Fibroblast of gingiva (primary cell): ENCODE results near the gene MAP4K4.

Experiments
- DNase-seq: peaks from one replicate; pipeline ENCODE4 v3.0.0-alpha.2; 2011; ENCODE audit warnings: low read depth

Gene MAP4K4

GRCh38 chr2:101815739-101816391 is 118.4 kb downstream of the MAP4K4 start:
- DNase-seq: peak; percentile 52

DNA sequence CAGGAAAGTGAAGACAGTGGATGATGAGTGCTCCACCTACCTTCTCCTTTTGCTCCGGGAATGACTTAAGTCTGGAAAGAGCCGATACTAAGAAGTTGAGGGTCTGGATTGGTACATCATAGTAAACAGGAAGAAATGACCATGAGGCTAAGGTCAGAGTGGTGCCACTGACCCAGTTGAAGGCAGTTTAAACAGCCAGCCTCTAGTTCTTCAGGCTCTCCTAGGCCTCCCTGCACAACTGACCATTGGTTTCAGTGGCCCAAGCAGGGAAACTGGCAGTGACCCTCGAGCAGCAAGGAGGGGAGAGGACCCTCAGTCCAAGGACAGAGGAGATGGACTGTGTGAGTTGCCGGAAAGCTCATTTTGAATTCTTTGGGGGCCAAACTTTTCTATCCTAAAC is 119.1 kb downstream of the MAP4K4 start:
- no peak for DNase-seq

- DNase-seq: no peak
Measured at GRCh38 chr2:101817481-101817880, 120.0 kb downstream of the MAP4K4 start.

- peak; percentile 65 for DNase-seq
Measured at GRCh38 chr2:101818531-101819451, 121.3 kb downstream of the MAP4K4 start.

DNA sequence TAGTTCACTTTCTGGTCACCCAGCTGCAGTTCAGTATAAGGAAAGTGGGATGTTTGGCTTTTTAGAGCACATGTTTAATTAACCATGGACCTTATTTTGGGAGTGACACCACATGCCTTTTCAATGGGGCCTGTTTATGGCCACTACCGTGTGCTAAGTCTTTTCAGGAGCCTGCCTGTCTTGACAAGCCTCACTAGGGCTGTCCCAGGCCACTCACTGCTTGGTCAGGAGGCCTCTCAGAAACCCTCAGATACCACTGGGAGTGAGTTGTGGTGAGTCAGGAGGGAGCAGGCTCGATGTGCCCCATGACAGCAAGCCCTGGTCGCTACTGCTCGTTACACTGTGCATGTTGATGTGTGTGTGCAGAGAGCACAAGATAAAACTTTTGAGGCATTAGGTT is 123.0 kb downstream of the MAP4K4 start:
- peak; percentile 22 for DNase-seq

- no peak for DNase-seq
Measured at GRCh38 chr2:101821059-101821805, 123.7 kb downstream of the MAP4K4 start.

- DNase-seq: no peak
Measured at GRCh38 chr2:101821828-101822458, 124.4 kb downstream of the MAP4K4 start.

DNA sequence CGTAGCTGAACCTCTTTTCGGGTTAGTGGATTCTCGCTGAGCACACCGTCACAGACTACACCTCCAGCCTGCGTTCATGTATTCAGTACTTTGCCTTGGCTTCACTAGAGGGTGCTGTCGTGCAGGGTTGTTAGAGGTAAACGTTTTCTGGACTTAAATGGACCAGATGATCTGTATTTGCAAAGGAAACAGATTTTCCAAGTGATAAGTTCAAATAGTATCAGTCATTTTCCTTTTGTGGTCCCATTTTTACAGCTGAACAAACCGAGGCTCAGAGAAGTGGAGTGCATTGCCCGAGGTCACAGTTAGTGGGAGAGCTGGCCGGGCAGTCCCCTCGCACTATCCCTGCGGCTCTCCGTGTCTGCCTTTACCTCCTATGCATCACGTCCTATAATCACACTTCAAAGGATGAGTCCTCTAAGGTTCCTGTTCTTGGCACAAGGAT is 125.9 kb downstream of the MAP4K4 start:
- DNase-seq: peak; percentile 62

DNA sequence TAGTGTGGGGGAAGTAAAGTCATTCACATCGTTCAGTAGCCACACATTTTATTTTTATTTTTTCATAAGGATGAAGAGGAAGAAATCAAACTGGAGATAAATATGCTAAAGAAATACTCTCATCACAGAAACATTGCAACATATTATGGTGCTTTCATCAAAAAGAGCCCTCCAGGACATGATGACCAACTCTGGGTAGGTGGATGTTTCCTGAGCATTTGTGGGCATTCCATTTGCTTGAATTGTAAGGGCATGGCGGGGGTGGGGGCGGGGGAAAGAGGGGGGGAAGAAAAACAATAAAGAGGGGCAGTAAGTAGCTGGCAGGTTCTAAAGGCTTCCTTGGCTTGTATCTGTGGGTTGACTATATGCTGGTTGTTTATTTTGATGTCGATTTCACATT is 126.4 kb downstream of the MAP4K4 start:
- peak; percentile 41 for DNase-seq

GRCh38 chr2:101826716-101827115 is 129.2 kb downstream of the MAP4K4 start:
- no peak for DNase-seq

DNA sequence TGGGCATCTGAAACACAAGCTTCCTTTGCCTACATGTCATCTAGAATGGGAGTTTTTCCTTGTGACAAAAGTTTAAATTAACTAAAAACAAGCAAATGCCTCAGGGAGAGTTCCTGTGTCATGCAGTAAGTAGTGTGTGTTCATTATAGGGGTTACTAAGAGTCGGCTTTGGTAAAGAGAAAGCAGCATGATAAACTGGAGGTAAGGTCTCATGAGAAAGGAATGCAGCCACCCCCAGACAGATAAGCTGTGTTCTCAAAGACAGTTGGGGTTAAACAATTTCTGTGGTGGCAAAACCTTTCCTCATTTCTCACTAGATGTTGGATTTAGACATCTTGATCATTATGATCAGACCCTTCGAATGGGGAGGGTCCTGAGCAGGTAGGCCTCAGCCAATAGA is 129.7 kb downstream of the MAP4K4 start:
- no peak for DNase-seq

DNA sequence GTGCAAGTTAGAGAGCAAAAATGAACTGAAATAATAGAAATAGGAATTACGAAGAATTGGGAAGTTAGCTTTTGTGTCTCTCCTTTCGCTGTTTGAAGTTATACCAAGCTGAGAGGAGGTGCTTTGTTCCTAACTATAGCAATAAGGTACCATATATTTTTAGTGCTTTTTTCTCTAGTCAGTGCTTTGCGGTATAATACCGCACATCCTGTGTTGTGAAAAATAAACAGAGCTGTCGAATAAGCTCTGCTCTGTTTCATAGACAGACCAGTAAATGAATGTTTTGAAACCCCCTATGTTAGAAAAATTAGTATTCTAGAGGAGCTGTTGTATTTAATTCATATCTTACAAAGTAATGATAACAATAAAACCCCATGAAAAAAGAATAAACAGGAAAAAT is 130.8 kb downstream of the MAP4K4 start:
- DNase-seq: no peak

DNA sequence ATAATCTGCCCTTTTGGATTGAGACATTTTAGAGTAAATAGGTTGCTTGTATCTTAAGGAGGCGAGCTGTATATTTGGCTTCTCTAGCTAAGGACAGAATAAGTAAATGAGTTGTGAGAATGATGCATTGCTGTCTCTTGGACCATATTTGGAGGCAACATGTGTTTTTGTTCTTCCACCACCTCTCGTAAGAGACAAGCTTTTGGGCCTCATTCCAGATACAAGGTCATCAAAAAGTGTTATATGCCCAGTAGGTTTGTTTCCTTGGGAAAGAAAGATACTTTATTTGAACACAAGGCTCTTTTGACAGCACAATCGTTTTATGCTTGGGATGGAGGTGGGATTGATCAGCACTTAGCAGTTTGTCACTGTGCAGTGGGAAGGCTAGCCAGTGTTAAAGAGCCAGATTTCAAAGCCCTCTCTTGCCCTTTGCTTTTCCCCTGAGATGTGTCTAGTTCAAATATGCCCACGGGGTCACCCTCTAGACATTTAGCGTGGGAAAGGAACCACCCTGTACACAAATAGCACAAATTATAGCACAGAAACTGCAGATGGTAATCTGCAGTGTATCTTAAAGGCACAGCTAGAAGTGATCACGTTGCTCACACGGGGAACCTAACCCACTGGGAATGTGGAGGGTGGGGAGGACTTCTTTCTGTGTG is 131.3 kb downstream of the MAP4K4 start:
- peak; percentile 55 for DNase-seq

DNA sequence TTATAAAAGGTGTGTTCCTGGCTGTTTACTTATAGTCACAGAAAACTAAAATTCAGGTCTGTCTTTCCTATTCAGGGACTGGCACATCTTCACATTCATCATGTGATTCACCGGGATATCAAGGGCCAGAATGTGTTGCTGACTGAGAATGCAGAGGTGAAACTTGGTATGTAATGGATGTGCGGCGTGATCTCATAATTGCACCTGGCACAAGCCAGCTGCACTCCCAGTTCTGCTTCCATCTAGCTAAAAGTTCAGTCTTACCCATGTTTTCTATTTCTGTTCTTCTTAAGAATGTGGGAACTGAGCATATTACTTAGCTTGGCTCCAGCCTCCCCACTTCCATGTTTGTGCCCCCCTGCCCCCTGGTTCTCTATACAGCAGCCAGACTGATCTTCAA is 131.9 kb downstream of the MAP4K4 start:
- DNase-seq: no peak

- no peak for DNase-seq
Measured at GRCh38 chr2:101830146-101830545, 132.6 kb downstream of the MAP4K4 start.

DNA sequence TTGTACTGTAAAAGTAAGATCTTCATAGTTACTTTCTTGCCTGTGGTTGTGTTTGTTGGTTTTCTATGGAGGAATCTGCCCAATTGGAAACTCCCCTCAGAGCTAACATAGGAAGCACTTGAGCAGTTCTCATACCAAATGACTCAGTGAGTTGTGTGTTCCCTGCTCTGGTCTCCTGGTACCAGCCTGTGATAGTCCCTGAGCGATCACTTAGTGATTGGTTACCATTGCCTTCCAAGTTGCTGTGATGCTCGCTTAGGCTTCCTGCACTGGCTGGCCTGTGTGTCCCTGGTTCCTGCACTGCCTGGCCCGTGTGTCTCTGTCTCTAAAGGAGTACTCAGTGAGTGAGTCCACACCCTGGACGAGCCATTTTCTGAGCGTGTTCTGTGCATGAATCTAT is 133.0 kb downstream of the MAP4K4 start:
- no peak for DNase-seq

DNA sequence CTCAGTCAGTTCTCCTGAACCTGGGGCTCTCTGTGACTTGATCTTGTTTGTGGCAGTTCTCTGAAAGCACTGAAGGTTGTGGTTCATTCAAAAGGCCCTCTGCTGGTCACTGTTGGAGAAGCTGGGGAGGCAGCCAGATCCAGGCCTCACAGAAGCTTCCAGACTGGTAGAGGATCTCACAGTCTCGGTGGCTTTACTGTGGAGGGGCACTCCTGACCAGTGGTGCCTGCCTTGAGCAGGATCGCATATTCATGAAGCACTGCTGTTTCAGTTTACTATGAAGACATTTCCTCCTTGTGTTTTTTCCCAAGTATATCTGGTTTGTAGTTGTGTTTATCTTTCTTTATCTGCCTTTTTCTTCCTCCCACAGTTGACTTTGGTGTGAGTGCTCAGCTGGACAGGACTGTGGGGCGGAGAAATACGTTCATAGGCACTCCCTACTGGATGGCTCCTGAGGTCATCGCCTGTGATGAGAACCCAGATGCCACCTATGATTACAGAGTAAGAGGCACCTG is 133.9 kb downstream of the MAP4K4 start:
- DNase-seq: peak; percentile 66

GRCh38 chr2:101832114-101832513 is 134.6 kb downstream of the MAP4K4 start:
- no peak for DNase-seq

DNA sequence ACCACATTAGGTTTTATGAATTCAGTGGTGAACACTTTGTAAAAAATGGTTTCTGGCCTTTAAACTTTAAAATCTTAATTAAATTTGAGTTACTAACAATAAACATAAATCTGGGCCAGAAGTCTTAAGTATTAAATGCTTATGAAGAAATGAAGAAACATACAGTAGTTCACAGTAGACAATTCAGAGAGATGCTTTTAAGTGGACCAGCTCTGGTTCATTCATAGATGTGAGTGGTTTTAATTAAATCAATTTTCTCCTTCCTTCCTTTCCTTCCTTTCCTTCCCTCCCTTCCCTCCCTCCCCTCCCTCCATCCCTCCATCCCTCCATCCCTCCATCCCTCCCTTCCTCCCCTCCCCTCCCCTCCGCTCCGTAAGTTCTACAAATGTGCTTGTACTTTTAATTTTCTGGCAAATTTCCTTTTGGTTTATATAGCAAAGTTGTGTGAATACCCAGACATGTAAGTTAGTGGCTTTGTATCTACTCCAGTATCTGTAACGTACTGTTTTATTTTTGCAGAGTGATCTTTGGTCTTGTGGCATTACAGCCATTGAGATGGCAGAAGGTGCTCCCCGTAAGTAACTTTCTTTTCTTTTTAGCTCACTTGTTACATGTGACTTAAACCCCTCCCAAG is 136.5 kb downstream of the MAP4K4 start:
- DNase-seq: no peak

DNA sequence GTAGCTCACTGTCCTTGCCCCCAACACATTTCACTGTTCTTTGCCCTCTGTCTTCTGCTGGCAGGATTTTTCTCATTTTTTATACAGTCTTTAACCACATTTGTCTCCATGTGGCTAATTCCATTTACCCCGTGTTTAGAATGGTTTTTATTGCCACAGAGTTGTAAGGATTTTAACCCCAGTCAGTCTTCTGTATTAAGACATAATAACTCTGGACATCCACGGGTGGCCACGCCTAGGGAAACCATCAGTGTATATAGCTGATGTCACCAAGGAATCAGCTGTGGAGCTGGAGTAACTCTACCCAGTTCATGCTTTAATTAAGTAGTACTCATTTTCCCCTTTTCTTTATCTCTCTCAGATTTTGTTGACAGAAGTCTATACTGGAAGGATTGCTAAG is 139.8 kb downstream of the MAP4K4 start:
- no peak for DNase-seq
